HG03060 (cell line): ENCODE results near the gene SYNE2.
"Not testable (repeated sequence)": the region's sequence is repeated elsewhere in the genome, so short reads cannot be mapped to it uniquely, and the experiment has no call there.

Experiments
- ATAC-seq: cut with Tn5 transposase; IDR thresholded peaks from one replicate; pipeline ENCODE4 v1.9.1; 2021; ENCODE audit warnings: low read depth, moderate number of reproducible peaks; ENCODE audit not compliant: unreplicated experiment

The SYNE2 gene

DNA sequence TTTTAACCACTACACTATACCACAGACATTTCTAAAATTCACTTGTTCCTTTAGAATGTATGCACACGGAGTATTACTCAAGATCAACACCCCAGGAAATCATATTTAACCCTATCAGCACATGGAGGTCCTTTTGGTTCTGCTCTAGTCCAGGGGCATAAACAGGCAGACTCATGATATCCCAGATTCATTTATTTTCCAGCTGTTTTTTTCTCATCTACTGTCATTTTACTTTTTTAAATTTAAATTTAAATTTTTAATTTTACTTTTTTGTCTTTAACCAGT, 17.9 kb downstream of the SYNE2 start:
- ATAC-seq: not testable (repeated sequence)

DNA sequence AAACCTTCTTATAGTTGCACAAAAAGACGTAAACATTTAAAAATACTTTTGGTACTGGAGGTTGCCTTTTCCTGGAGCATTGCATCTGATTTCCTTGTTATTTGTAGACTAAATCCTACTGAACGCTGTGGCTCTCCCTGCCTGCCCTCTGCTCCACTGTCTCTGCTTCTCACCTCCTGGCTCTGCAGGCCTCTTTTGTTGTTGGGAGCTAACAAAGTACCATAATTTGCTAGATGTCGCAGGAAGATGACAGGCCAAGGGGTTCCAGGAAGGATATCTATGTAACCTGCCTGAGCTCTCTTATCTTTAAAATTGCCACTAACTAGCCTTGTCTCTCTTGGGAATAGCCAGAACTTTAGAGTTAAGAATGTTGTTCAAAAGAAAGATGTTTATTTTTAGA, 21.4 kb downstream of the SYNE2 start:
- no peak for ATAC-seq

DNA sequence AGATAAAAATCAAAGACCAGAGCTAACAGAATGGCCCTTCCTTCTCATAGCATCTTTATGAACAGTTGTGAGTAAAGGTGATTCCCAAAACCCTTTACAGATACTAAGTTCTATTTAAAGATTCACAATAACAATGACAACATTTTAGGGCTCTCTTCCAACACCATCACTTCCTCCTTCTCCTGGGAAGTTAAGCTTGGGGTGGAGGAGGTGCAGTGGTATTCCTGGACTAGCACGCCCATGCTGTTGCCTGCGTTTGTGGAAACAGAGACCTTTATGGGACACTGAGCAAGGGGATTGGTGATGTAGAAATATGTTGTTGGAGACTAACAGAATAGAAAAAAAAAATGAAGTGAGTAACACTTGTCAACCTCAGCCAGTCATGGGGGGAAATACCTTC, 22.5 kb downstream of the SYNE2 start:
- ATAC-seq: no peak

DNA sequence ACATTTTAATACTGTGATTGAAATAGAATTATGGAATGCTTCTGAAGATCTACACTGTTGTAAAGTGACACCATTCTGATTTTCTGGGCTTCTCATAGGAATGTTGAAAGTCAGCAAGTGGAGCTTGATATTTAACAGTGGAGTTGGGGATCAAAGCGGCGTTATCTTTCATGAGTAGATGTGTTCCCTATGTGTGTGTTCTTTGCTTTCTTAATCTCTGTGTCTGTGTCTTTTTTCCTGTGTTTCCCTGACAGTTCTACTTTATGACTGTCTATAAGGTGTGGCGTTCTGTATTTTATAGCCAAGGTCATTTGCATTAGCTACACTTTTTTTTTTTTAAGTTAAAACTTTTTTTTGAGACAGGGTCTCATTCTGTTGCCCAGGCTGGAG, 24.7 kb downstream of the SYNE2 start:
- ATAC-seq: no peak

DNA sequence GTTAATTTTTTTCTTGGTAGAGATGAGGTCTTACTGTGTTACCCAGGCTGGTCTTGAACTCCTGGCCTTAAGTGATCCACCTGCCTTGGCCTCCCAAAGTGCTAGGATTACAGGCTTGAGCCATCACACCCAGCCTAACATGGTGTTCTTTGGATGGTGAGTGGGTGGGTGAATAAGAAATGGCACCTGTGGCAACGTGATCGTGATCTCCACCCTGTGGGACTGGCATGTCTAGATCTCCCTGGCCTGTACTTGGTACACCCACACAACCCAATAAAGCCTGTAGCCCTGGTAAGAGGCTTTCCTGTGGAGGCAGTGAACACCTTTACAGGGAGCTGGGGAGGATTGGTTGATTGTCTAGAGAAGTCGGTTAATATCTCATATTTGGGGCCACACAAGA, 25.2 kb downstream of the SYNE2 start:
- ATAC-seq: no peak

DNA sequence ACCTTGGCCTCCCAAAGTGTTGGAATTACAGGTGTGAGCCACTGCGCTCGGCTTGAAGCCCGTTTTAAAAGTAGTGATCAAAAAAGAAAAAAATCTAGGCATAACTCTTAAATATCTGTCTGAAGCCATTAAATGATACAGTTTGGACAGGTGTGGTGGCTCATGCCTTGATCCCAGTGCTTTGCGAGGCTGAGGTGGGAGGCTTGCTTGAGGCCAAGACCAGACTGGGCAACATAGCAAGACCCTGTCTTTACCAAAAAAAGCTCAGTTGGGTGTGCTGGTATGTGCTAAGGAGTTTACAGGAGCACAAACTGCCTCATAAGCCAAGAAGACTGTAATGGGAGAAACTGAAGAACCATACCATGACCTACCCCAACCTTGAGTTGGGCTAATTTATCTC, 26.0 kb downstream of the SYNE2 start:
- no peak for ATAC-seq

DNA sequence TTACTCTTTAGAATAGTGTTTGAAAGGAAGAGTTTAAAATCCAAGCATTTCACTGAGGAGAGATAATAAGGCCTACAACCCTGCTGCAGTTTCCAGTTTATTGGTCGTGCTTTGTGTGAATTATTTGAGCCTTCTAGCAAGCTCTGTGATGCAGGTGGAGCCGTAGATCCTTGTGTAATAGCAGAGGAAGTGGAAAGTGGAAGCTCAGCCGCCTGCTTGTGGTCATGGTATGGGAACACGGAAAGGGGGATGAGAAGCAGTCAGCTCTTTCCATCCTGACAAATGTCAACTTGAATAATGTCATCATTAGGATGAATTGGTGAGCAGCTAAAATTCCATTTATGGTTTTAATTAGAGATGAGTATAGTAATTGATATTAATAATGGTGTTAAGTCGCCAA, 29.1 kb downstream of the SYNE2 start:
- ATAC-seq: no peak

DNA sequence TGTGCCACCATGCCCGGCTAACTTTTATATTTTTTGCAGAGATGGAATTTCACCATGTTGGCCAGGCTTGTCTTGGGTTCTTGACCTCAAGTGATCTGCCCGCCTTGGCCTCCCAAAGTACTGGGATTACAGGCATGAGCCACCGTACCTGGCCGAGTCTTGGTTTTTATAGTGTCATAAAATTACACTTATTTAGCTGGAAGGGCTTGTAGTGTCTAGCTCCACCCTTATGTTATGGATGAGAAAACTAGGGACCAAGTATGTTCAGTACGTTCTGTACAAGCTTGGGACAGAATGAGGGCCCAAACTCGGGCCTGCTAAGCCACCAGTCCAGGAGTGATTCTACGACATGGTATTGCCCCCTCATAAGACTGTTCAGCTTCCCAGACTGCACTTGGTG, 35.1 kb downstream of the SYNE2 start:
- no peak for ATAC-seq

DNA sequence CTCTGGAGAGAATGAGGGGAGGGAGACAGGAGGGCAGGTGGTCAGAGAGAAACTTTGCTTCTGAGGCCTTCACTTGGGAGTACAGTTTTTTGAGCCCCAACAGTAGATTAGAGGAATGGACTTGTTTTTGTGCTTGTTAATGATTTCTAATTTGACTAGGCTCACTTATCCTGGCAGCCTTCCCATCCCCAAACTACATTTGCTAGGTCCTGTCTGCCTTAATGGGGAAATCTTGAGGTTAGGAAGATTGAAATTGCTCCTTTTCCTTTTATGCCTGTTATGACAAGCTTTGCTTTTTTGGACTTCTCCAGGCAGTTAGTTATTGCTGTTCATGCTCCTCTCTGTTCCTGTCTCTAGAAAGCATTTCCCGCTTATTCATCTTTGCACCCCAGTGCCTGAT, 37.7 kb downstream of the SYNE2 start:
- no peak for ATAC-seq

DNA sequence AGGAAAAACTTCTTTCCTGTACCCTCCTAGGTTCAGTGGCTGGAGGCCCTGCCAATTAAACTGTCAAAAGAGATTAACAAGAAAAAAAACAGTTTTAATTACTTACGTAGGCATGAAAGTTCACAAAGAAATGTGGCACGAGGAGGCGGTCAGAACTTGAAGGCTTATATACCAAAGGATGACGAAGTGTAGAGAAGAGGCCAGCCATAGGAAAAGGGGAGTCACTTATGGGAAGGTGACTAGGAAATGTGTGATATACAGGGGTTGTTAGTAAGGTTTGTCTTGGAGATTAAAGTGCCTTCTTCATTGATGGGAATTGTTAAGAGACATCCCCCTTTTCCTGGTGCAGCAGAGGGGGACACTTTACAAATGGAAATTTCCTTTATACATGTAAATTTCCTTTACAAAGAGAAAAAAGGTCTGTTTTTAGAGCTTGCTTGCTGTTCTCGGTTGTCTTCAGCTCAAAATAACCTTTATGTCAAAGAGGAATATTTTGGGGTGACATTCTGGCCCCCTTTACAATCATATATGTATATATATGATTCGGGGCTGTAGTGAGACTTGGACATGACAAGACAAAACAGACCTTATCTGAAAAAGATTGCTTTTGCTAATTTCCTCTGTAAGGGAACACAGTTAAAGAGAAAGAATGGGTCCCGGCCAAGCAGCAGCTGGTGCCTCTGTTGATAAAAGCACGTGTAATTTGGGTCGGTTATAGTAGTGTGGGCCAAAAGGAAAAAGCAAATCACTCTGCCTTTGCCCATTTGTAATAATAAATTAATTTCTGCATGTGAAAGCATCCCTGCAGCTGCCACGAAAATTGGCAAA, 38.6 kb downstream of the SYNE2 start:
- ATAC-seq: no peak

DNA sequence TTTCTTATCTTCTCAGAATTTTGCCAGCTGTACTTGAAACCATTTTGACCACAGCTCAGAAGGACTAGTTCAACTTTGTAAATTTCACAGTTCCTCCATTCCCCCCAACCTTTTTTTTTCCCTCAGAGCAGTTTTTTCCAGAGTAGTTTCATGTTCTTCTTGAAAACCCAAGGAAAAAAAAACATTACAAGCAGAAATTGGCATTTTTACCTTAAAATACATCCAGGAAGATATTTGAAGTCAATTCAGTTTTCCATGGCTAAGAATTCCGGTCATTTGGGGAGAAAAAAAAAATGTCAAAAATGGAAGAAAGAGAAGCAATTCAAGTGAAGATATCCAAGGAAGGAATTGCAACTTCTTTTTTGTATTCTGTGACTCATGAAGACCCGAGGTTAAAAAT, 39.5 kb downstream of the SYNE2 start:
- no peak for ATAC-seq

DNA sequence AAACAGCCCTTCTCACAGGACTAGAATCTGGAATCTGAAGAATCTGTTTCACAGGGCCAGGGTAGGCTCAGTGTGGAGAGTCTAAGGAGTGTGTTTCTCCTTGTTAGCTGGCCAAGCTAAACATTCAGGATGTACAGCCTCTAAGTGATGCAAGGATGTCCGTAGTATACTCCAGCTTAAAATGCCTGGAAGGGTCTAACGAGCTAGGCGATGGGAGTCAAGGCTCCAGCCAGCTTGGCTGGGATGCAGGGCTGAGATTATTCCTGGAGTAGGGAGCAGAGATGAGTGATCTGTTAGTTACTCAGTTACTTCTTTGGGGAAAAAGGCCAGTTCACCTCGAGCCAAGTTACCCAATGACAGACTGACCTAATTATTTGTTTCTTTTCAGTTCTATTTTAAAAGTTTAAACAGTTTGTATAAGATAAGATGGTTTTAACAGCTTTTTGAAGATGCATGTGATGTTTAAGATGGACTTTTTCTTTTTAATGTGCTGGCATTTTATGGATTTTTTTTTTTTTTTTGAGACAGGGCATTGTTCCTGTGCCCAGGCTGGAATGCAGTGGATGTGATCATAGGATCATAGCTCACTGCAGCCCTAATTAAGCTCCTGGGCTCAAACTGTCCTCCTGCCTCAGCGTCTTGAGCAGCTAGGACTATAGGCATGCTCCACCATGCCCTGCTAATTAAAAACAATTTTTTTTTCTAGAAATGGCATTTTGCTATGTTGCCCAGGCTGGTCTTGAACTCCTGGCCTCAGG, 41.1 kb downstream of the SYNE2 start:
- no peak for ATAC-seq

DNA sequence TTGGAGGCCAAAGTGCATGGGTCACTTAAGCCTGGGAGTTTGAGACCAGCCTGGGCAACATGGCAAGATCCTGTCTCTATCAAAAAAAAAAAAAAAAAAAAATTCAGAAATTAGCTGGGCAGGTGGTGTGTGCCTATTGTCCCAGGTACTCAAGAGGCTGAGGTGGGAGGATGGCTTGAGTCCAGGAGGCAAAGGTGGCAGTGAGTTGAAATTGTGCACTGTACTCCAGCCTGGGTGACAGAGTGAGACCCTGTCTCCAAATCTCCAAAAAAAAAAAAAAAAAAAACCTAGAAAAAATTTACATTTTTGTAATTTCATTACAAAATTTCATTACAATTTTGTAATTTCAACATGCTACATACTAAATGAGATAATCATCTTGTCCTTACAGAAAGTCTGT, 42.7 kb downstream of the SYNE2 start:
- no peak for ATAC-seq

DNA sequence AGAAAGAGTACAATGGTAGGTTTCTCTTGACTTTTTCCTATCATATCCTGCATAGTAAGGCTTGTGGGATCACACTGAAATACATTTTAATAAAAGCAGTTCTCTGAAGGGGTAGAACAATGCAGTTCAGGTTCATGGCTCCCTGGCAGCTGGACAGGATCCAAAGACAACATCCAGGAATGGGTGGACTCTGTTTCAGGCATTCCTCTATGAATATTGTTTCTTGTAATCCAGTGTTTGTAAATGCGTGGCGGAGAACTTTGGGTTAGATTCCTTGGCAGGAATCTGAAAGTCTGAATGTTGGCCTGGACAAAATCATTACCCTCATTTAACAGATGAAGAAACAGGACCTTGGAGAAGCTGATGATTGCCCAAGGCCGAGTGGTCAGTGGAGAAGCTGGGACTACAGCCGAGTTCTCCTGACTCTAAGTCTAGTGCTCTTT, 43.5 kb downstream of the SYNE2 start:
- ATAC-seq: no peak

DNA sequence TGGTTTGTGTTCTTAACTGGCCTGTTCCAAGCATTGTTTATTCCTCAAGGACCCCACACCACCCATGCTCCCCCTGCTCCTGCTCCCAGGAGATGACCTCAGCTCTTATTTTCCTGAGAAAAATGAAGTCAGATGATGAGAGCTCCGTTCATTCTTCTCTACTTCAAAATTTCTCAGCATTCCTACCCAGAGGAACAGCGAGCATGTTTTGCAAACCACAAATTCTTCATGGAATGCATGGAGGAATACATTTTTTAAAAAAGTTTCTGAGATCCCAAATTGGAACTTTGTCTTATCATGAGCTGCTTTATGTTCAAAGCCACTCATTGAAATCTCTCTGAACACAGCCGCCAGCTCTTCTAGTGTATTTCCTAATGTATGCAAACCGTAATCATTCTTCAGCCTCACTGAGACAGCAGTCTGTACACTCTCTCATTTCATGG, 44.9 kb downstream of the SYNE2 start:
- ATAC-seq: no peak

DNA sequence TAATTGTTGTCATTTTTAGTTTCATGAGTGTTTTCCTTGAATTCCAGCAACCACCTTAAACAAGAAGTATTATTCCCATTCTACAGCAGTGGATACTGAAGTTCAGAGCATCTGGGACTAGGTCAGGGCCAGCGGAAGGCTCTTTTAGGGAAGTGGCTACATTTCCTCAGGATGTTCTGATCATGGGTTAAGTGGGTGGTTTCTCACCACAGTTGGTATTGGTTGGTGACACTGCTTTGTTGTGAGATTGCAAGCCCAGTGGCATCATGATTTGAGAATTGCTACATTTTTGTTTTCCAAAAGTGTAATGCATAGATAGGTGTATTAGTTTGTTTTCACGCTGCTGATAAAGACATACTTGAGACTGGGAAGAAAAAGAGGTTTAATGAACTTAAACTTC, 47.1 kb downstream of the SYNE2 start:
- ATAC-seq: no peak

DNA sequence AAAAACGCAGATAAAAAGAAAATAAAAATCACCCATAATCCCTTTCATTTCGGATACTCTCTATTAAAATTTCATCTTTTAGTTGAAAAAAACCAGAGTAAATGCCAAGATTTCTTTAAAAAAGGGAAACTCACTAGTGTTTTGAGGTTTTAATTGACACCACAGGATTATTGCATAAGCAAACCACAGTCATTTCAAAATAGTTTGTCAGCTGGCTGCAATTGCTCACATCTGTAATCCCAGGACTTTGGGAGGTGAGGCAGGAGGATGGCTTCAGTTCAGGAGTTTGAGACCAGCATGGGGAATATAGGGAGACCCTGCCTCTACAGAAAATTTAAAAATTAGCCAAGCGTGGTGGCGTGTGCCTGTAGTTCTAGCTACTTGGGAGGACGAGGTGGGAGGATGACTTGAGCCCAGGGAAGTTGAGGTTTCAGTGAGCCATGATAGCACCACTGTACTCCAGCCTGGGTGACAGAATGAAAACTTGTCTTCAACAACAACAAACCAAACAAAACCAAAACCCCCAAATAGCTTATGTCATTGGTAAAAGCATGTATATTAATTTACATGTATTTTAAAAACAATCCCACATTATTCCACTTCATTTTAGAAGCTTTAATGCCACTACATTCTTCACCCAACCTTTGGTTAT, 48.8 kb downstream of the SYNE2 start:
- no peak for ATAC-seq

DNA sequence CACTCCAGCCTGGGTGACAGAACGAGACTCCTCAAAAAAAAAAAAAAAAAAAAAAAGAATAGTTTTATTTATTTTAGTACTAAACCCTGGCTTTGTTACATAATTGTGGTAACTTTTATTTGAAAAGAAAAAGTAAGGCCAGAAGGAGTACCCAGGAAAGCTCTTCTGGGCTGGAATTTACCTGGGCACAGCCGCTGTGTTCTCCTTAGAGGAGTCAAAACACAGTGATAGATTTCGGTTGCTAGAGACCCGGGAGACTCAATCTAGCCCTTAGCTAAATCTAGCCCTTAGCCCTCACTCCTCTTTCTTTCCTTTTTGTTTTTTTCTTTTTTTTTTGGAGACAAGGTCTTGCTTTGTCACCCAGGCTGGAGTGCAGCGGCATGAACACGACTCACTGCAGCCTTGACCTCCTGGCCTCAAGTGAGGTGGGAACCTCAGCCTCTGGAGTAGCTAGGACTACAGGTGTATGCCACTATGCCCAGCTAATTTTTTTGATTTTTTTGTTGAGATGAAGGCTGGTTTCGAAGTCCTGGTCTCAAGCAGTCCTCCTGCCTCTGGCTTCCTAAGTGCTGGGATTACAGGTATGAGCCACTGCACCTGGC, 49.7 kb downstream of the SYNE2 start:
- ATAC-seq: no peak

DNA sequence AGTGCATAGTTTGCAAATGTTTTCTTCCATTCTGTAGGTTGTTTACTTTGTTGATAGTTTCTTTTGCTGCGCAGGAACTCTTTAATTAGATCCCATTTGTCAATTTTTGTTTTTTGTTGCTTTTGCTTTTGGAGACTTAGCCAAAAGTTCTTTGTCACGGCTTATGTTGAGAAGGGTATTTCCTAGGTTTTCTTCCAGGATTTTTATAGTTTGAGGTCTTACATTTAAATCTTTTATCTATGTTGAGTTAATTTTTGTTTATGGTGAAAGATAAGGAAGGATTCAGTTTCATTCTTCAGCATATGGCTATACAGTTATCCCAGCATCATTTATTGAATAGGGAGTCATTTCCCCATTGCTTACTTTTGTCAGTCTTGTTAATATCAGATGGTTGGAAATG, 51.9 kb downstream of the SYNE2 start:
- ATAC-seq: no peak

DNA sequence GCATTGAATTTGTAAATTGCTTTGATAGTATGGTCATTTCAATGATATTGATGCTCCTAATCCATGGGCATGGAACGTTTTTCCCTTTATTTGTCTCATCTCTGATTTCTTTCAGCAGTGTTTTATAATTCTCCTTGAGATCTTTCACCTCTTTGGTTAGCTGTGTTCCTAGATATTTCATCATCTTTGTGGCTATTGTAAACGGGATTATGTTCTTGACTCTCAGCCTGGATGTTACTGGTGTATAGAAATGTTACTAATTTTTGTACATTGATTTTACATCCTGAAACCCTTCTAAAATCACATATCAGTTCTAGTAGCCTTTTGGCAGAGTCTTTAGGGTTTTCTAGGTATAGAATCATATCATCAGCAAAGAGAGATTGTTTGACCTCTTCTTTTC, 52.6 kb downstream of the SYNE2 start:
- ATAC-seq: no peak

DNA sequence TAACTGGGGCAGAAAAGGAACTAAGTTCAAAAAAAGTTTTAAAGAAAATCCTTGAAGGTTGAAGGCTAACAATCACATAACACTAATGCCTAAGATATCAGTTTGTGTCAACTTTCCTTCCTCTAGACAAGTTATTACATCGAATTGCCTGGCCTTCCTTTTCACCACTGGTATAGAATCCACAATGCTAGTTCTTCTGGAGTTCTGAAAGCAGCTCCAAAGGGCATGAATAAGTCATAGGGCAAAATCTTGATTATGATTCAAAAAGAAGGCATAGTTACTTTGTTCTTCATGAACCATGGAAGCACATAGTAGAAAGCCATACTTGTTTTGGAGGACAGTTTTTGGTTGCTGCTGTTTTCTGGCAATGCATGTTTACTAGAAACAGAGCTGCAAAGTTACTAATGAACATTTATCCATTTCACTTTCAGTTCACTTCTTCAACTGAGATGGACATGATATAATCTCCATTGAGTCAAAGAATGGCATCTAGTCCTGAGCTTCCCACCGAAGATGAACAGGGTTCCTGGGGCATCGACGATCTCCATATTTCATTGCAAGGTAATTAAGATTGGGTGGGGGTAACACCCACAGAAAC, 56.0 kb downstream of the SYNE2 start:
- ATAC-seq: no peak
